HEK293 (cell line): ENCODE measurements around the gene IER3IP1.

Source experiments
- GLI4 ChIP-seq: fragments of 450-650 bp; formaldehyde crosslinking; IDR thresholded peaks from 2 replicates; pipeline ENCODE4 v1.5.1; 2016; ENCODE audit warnings: missing biosample characterization, missing genetic modification characterization
- MYNN ChIP-seq: fragments of 450-650 bp; formaldehyde crosslinking; IDR thresholded peaks from 2 replicates; pipeline ENCODE4 v1.5.1; 2016; ENCODE audit warnings: missing biosample characterization, missing genetic modification characterization, borderline replicate concordance
- TCF7L2 ChIP-seq: IDR thresholded peaks from 2 replicates; pipeline ENCODE4 v1.6.1; 2011; ENCODE audit warnings: low read depth, mild to moderate bottlenecking, inconsistent platforms, low read length, moderate library complexity, borderline replicate concordance
- ZFP41 ChIP-seq: fragments of 450-650 bp; formaldehyde crosslinking; IDR thresholded peaks from 2 replicates; pipeline ENCODE4 v1.5.1; 2016; ENCODE audit warnings: missing biosample characterization, missing genetic modification characterization, borderline replicate concordance
- ZNF138 ChIP-seq: fragments of 450-650 bp; formaldehyde crosslinking; IDR thresholded peaks from 2 replicates; pipeline ENCODE4 v1.5.1; 2016; ENCODE audit warnings: missing biosample characterization, missing genetic modification characterization, borderline replicate concordance
- ZNF274 ChIP-seq, 2 experiments: fragments of 200-500 bp in 1 of 2; fragments of 450-650 bp in 1 of 2; sonication (Bioruptor generic) in 1 of 2; formaldehyde crosslinking in 1 of 2; IDR thresholded peaks; 2 replicates each; pipeline versions ENCODE4 v1.5.1 to v1.6.1; 2014 to 2016; ENCODE audit warnings: borderline replicate concordance in 1 of 2, inconsistent platforms in 1 of 2, low read length in 1 of 2, missing biosample characterization in 1 of 2, missing genetic modification characterization in 1 of 2
- ZNF404 ChIP-seq: fragments of 450-650 bp; formaldehyde crosslinking; IDR thresholded peaks from 2 replicates; pipeline ENCODE4 v1.5.1; 2017; ENCODE audit warnings: missing biosample characterization, missing genetic modification characterization
- ZNF776 ChIP-seq: fragments of 450-650 bp; formaldehyde crosslinking; IDR thresholded peaks from 2 replicates; pipeline ENCODE4 v1.5.0; 2017; ENCODE audit warnings: missing biosample characterization, missing genetic modification characterization, borderline replicate concordance
- ZNF830 ChIP-seq: fragments of 450-650 bp; IDR thresholded peaks from 2 replicates; pipeline ENCODE4 v1.5.0; 2018; ENCODE audit warnings: missing biosample characterization, missing genetic modification characterization, low read depth, mild to moderate bottlenecking, moderate library complexity
- TF ChIP-seq, protein P1 (sequence below): fragments of 450-650 bp; formaldehyde crosslinking; IDR thresholded peaks from 2 replicates; pipeline ENCODE4 v1.5.1; 2016; ENCODE audit warnings: missing biosample characterization, missing genetic modification characterization
- TF ChIP-seq, protein P2 (sequence below): fragments of 450-650 bp; formaldehyde crosslinking; IDR thresholded peaks from 2 replicates; pipeline ENCODE4 v1.5.1; 2016; ENCODE audit warnings: missing biosample characterization, missing genetic modification characterization
- TF ChIP-seq, protein P3 (sequence below): fragments of 450-650 bp; formaldehyde crosslinking; IDR thresholded peaks from 2 replicates; pipeline ENCODE4 v1.5.1; 2017; ENCODE audit warnings: missing biosample characterization, mild to moderate bottlenecking, missing genetic modification characterization, moderate library complexity

DNA sequence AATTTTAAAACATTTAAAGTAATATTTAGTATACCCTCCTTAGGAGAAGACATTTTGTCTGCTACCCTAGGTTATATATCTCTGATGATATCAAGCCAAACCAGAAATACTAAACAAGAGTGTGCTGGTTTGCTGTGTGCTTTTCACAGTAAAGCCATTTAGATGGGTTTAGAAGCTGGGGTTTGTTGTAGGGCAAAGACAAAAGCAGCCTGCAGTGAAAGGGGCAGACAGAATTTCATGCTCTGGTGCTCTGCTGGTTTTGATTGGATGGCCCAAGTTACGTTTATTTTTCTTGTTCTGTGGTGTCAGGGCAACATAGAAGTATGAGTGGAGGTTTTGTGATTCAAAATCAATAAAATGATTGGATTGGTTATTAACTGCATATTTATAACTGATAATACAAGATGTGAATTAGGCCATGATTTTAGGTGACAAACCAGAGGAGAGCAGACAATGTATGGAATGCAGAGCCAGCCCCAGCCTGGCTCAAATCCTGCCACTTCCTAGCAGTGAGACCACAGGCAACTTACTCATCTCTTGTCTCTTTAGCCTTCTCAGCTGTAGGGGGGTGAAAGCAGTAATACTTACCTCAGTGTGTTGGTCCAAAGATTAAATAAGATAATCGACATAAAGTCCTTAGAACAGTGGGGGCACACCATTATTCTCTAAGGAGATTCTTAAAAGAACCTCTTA lies 30.9 kb upstream of the IER3IP1 start:
- TF ChIP-seq ZFP41 (tag by site-specific recombination) (no peak), ZNF404 (tag by site-specific recombination) (no peak), MYNN (tag by site-specific recombination) (no peak), GLI4 (tag by site-specific recombination) (no peak), ZNF776 (no peak), TCF7L2 (no peak), ZNF830 (tag by site-specific recombination) (no peak), ZNF274 (IDR thresholded peaks at IDR 0.05; ENCODE audit: low read length) (no peak), ZNF274 (tag by site-specific recombination; IDR thresholded peaks at IDR 0.05; ENCODE audit: borderline replicate concordance) (no peak), ZNF138 (tag by site-specific recombination) (no peak)
- TF ChIP-seq, protein P1, sequence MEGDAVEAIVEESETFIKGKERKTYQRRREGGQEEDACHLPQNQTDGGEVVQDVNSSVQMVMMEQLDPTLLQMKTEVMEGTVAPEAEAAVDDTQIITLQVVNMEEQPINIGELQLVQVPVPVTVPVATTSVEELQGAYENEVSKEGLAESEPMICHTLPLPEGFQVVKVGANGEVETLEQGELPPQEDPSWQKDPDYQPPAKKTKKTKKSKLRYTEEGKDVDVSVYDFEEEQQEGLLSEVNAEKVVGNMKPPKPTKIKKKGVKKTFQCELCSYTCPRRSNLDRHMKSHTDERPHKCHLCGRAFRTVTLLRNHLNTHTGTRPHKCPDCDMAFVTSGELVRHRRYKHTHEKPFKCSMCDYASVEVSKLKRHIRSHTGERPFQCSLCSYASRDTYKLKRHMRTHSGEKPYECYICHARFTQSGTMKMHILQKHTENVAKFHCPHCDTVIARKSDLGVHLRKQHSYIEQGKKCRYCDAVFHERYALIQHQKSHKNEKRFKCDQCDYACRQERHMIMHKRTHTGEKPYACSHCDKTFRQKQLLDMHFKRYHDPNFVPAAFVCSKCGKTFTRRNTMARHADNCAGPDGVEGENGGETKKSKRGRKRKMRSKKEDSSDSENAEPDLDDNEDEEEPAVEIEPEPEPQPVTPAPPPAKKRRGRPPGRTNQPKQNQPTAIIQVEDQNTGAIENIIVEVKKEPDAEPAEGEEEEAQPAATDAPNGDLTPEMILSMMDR (tag by site-specific recombination), result no peak
- TF ChIP-seq, protein P2, sequence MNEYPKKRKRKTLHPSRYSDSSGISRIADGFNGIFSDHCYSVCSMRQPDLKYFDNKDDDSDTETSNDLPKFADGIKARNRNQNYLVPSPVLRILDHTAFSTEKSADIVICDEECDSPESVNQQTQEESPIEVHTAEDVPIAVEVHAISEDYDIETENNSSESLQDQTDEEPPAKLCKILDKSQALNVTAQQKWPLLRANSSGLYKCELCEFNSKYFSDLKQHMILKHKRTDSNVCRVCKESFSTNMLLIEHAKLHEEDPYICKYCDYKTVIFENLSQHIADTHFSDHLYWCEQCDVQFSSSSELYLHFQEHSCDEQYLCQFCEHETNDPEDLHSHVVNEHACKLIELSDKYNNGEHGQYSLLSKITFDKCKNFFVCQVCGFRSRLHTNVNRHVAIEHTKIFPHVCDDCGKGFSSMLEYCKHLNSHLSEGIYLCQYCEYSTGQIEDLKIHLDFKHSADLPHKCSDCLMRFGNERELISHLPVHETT (tag by site-specific recombination), result no peak
- TF ChIP-seq, protein P3, sequence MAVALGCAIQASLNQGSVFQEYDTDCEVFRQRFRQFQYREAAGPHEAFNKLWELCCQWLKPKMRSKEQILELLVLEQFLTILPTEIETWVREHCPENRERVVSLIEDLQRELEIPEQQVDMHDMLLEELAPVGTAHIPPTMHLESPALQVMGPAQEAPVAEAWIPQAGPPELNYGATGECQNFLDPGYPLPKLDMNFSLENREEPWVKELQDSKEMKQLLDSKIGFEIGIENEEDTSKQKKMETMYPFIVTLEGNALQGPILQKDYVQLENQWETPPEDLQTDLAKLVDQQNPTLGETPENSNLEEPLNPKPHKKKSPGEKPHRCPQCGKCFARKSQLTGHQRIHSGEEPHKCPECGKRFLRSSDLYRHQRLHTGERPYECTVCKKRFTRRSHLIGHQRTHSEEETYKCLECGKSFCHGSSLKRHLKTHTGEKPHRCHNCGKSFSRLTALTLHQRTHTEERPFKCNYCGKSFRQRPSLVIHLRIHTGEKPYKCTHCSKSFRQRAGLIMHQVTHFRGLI (tag by site-specific recombination), result no peak
